ENCODE results near the gene ZNF93.
A peak's percentile ranks its signal among the peaks of the same experiment; 100 is the strongest.
"Not testable (repeated sequence)": the region's sequence is repeated elsewhere in the genome, so short reads cannot be mapped to it uniquely, and the experiment has no call there.

The ZNF93 gene

DNA sequence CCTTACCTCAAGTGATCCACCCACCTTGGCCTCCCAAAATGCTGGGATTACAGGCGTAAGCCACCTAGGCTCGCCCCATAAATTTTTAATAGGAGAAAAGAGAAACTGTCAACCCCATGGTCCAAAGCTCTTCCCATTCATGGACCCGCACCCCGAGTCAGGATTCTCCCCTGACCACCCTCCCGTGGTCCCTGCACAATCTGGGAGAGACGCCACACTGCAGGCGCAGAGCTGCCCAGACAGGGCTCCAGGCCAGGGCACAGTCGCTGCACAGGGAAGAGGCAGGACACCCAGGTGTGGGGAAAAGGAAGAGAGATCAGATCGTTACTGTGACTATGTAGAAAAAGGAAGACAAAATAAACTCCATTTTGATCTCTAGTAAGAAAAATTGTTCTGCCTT is 54.5 kb downstream of the ZNF93 start:
- no peaks in the 10 kb centered on the region for H3K36me3 ChIP-seq
- TF ChIP-seq, protein P1, sequence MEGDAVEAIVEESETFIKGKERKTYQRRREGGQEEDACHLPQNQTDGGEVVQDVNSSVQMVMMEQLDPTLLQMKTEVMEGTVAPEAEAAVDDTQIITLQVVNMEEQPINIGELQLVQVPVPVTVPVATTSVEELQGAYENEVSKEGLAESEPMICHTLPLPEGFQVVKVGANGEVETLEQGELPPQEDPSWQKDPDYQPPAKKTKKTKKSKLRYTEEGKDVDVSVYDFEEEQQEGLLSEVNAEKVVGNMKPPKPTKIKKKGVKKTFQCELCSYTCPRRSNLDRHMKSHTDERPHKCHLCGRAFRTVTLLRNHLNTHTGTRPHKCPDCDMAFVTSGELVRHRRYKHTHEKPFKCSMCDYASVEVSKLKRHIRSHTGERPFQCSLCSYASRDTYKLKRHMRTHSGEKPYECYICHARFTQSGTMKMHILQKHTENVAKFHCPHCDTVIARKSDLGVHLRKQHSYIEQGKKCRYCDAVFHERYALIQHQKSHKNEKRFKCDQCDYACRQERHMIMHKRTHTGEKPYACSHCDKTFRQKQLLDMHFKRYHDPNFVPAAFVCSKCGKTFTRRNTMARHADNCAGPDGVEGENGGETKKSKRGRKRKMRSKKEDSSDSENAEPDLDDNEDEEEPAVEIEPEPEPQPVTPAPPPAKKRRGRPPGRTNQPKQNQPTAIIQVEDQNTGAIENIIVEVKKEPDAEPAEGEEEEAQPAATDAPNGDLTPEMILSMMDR (IDR thresholded peaks at IDR 0.05; ENCODE audit: low read depth, low read length) = no peak
- no peak overlapping the region for H3K4me3 ChIP-seq (ENCODE audit: low read depth, low read length)
- no peaks in the 10 kb centered on the region for H3K9me3 ChIP-seq (ENCODE audit: severe bottlenecking)
- no peak overlapping the region for H3K27ac ChIP-seq
- no peak for DNase-seq
- no peaks in the 10 kb centered on the region for H3K27me3 ChIP-seq (ENCODE audit: insufficient read depth, low read depth, severe bottlenecking)

- DNase-seq = peak; percentile 16
- Histone ChIP-seq H3K4me3 (ENCODE audit: low read depth, low read length) (no peak overlapping the region), H3K27me3 (ENCODE audit: insufficient read depth, low read depth, severe bottlenecking) (no peaks in the 10 kb centered on the region), H3K36me3 (no peaks in the 10 kb centered on the region), H3K9me3 (ENCODE audit: severe bottlenecking) (no peaks in the 10 kb centered on the region), H3K27ac (no peak overlapping the region)
- TF ChIP-seq, protein P1 (IDR thresholded peaks at IDR 0.05; ENCODE audit: low read depth, low read length) = no peak
These were observed 55.8 kb downstream of the ZNF93 start for GRCh38 chr19:19956434-19957075.

DNA sequence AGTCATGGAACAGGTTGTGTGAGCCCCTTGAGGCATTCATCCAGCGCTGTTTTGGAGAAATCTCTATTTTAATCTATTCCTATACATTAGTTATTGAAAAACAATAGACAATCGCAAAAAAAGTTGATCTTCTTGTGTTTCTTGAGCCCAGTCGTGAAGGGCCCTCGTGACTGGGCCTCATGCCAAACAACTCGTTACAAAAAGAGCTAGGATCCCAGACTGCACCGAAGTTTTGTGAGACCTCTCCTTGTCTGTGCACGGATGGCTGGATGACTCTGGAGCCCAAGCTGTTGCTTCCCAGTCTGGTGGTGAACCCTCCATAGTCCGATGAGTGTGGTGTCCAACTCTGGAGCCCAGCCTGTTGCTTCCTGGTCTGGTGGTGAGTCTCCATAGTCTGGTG is 57.0 kb downstream of the ZNF93 start:
- not testable (repeated sequence) for DNase-seq; H3K27ac ChIP-seq; H3K9me3 ChIP-seq (ENCODE audit: severe bottlenecking); H3K4me3 ChIP-seq (ENCODE audit: low read depth, low read length); H3K36me3 ChIP-seq; H3K27me3 ChIP-seq (ENCODE audit: insufficient read depth, low read depth, severe bottlenecking)

DNA sequence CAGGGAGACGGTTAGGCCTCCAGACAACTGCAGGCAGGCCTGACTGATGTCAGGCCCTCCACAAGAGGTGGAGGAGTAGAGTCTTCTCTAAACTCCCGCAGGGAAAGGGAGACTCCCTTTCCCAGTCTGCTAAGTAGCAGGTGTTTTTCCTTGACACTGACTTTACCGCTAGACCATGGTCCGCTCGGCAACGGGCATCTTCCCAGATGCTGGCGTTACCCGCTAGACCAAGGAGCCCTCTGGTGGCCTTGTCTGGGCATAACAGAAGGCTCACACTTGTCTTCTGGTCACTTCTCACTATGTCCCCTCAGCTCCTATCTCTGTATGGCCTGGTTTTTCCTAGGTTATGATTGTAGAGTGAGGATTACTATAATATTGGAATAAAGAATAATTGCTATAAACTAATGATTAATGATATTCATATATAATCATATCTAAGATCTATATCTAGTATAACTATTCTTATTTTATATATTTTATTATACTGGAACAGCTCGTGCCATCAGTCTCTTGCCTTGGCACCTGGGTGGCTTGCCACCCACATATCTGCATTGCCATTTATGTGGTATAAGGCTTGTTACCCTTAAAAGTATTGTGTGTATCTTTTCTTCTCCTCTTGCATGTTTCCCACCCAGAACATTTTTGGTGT is 58.5 kb downstream of the ZNF93 start:
- DNase-seq = peak; percentile 79
- TF ChIP-seq, protein P1 (IDR thresholded peaks at IDR 0.05; ENCODE audit: low read depth, low read length) = peak; percentile 69
- not testable (repeated sequence) for H3K27me3 ChIP-seq (ENCODE audit: insufficient read depth, low read depth, severe bottlenecking); H3K36me3 ChIP-seq; H3K4me3 ChIP-seq (ENCODE audit: low read depth, low read length); H3K27ac ChIP-seq; H3K9me3 ChIP-seq (ENCODE audit: severe bottlenecking)

- H3K36me3 ChIP-seq = no peaks in the 10 kb centered on the region
- no peak overlapping the region for H3K27ac ChIP-seq
- H3K9me3 ChIP-seq (ENCODE audit: severe bottlenecking) = peaks cover 9% of the 10 kb centered on the region
- TF ChIP-seq, protein P1 (IDR thresholded peaks at IDR 0.05; ENCODE audit: low read depth, low read length) = no peak
- no peaks in the 10 kb centered on the region for H3K27me3 ChIP-seq (ENCODE audit: insufficient read depth, low read depth, severe bottlenecking)
- no peak overlapping the region for H3K4me3 ChIP-seq (ENCODE audit: low read depth, low read length)
- DNase-seq = no peak
These were observed 63.7 kb downstream of the ZNF93 start for GRCh38 chr19:19964416-19964815.

DNA sequence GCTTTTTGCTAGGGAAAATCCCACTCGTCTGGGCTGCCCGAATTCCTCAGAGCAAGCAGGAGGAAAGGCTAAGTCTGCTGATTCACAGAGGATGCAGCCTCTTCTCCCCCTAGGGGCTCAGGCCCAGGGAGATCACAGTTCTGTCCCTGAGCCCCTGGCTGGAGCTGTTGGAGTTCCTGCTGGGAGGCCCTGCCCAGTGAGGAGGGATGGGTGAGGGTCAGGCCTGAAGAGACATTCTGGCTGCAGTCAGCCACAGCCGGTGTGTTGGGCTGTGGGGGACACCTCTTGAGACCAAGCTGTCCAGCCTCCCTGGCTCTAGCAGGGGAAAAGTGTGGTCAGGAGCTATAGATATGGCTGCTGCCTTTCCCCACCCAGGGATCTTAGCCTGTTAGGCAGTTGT is 65.4 kb downstream of the ZNF93 start:
- not testable (repeated sequence) for H3K36me3 ChIP-seq; H3K9me3 ChIP-seq (ENCODE audit: severe bottlenecking); DNase-seq; H3K27me3 ChIP-seq (ENCODE audit: insufficient read depth, low read depth, severe bottlenecking); H3K4me3 ChIP-seq (ENCODE audit: low read depth, low read length); H3K27ac ChIP-seq

DNA sequence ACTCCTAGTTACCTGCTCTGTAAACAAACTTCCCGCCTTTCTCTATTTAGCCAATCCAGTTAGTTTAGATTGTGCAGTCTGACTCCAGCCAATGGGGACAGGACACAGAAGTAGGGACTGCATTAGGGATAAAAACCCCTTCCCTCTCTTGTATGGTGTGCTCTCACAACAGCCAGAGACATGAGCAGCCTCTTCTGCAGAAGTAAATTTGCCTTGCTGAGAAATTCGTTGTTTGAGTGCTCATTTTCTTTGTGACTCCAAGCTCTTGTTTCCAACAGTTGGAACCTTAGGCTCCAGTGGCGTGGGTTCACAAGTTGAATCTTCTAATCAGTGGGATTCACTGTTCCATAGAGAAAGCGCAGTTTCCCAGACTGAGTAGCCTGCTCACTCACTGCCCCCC is 66.1 kb downstream of the ZNF93 start:
- Histone ChIP-seq H3K36me3 (no peaks in the 10 kb centered on the region), H3K4me3 (ENCODE audit: low read depth, low read length) (no peak overlapping the region), H3K27ac (no peak overlapping the region), H3K27me3 (ENCODE audit: insufficient read depth, low read depth, severe bottlenecking) (no peaks in the 10 kb centered on the region), H3K9me3 (ENCODE audit: severe bottlenecking) (peaks cover 9% of the 10 kb centered on the region)
- no peak for DNase-seq
- TF ChIP-seq, protein P1 (IDR thresholded peaks at IDR 0.05; ENCODE audit: low read depth, low read length) = no peak
